Osteoblast (primary cell): ENCODE data around the gene GAPT. TPM values are rescaled to one million over a fixed set of nuclear protein-coding genes. Genes with fewer than 3 reads are reported as not detected.
"Not testable (repeated sequence)": the region's sequence is repeated elsewhere in the genome, so short reads cannot be mapped to it uniquely, and the experiment has no call there.

Experiments
- DNase-seq: peaks from one replicate; pipeline ENCODE4 v3.0.0; 2011; ENCODE audit warnings: low spot score, mixed read lengths; ENCODE audit not compliant: insufficient read length; ENCODE audit errors: missing footprints
- H2AFZ ChIP-seq: 2 replicates; pipeline ENCODE4 v1.6.0; 2011; ENCODE audit warnings: mild to moderate bottlenecking, low read length
- H3K27ac ChIP-seq: 2 replicates; pipeline ENCODE4 v1.5.1; 2011; ENCODE audit warnings: mild to moderate bottlenecking, low read depth, low read length, moderate library complexity
- H3K27me3 ChIP-seq: 2 replicates; pipeline ENCODE4 v1.6.0; 2012; ENCODE audit warnings: mild to moderate bottlenecking, control low read depth, inconsistent platforms, low read length, moderate library complexity; ENCODE audit not compliant: insufficient read depth
- H3K36me3 ChIP-seq: 2 replicates; pipeline ENCODE4 v1.5.1; 2011; ENCODE audit warnings: mild to moderate bottlenecking, low read length, control low read depth, moderate library complexity; ENCODE audit not compliant: insufficient read depth
- H3K4me1 ChIP-seq: 2 replicates; pipeline ENCODE4 v1.5.1; 2011; ENCODE audit warnings: mild to moderate bottlenecking, low read length, control low read depth, moderate library complexity; ENCODE audit not compliant: insufficient read depth
- H3K4me2 ChIP-seq: 2 replicates; pipeline ENCODE4 v1.6.0; 2011; ENCODE audit warnings: mild to moderate bottlenecking, low read length; ENCODE audit not compliant: insufficient read depth
- H3K4me3 ChIP-seq: fragments of 200-600 bp; sonication (generic); 3 replicates; pipeline ENCODE4 v1.5.1; 2012; ENCODE audit warnings: mild to moderate bottlenecking, low read length, inconsistent platforms; ENCODE audit not compliant: insufficient read depth
- H3K79me2 ChIP-seq: 2 replicates; pipeline ENCODE4 v1.6.0; 2012; ENCODE audit warnings: mild to moderate bottlenecking, low read length, control low read depth, inconsistent platforms; ENCODE audit not compliant: insufficient read depth
- H3K9me3 ChIP-seq: 2 replicates; pipeline ENCODE4 v1.5.1; 2011; ENCODE audit warnings: low read depth, low read length, control low read depth
- H4K20me1 ChIP-seq: 2 replicates; pipeline ENCODE4 v1.6.0; 2012; ENCODE audit warnings: mild to moderate bottlenecking, low read length, control low read depth; ENCODE audit not compliant: insufficient read depth
- CTCF ChIP-seq: IDR thresholded peaks from 2 replicates; pipeline ENCODE4 v1.5.1; 2011; ENCODE audit warnings: mild to moderate bottlenecking, low read depth, low read length, moderate library complexity; ENCODE audit errors: extremely low read depth
- total RNA-seq: library from RNA; depleted of rRNA; stranded (reverse); fragments of >200 nt; gene quantifications from 2 replicates; pipeline ENCODE4 v1.2.3, GENCODE V29; 2012

GAPT gene
- total RNA-seq, 1 donor = not detected

- H4K20me1 ChIP-seq = no peaks in the 10 kb centered on the region
- no peaks in the 10 kb centered on the region for H3K9me3 ChIP-seq
- H3K4me2 ChIP-seq = no peak overlapping the region
- H3K79me2 ChIP-seq = no peaks in the 10 kb centered on the region
- no peaks in the 10 kb centered on the region for H3K27me3 ChIP-seq
- no peaks in the 10 kb centered on the region for H3K4me1 ChIP-seq
- H3K4me3 ChIP-seq = no peak overlapping the region
- no peak overlapping the region for H2AFZ ChIP-seq
- no peak overlapping the region for H3K27ac ChIP-seq
- DNase-seq = no peak
- H3K36me3 ChIP-seq = no peaks in the 10 kb centered on the region
- TF ChIP-seq CTCF = no peak
These were observed 26.0 kb downstream of the GAPT start for GRCh38 chr5:58517198-58517597.

- Histone ChIP-seq H3K79me2 (no peaks in the 10 kb centered on the region), H3K36me3 (no peaks in the 10 kb centered on the region), H3K9me3 (no peaks in the 10 kb centered on the region), H3K4me2 (no peak overlapping the region), H3K27me3 (no peaks in the 10 kb centered on the region), H2AFZ (no peak overlapping the region), H3K4me3 (no peak overlapping the region), H4K20me1 (no peaks in the 10 kb centered on the region), H3K27ac (no peak overlapping the region), H3K4me1 (no peaks in the 10 kb centered on the region)
- no peak for DNase-seq
- TF ChIP-seq CTCF = no peak
These were observed 32.7 kb downstream of the GAPT start for GRCh38 chr5:58523956-58524355.

- Histone ChIP-seq H2AFZ (no peak overlapping the region), H3K4me1 (no peaks in the 10 kb centered on the region), H3K36me3 (no peaks in the 10 kb centered on the region), H3K4me3 (no peak overlapping the region), H3K27me3 (no peaks in the 10 kb centered on the region), H4K20me1 (no peaks in the 10 kb centered on the region), H3K4me2 (no peak overlapping the region), H3K9me3 (no peaks in the 10 kb centered on the region), H3K27ac (no peak overlapping the region), H3K79me2 (no peaks in the 10 kb centered on the region)
- DNase-seq = no peak
- TF ChIP-seq CTCF = no peak
These were observed 33.3 kb downstream of the GAPT start for GRCh38 chr5:58524571-58524970.

GRCh38 chr5:58530942-58531490, 39.8 kb downstream of the GAPT start:
- Histone ChIP-seq H3K4me2 (no peak overlapping the region), H3K4me1 (no peaks in the 10 kb centered on the region), H4K20me1 (no peaks in the 10 kb centered on the region), H3K79me2 (no peaks in the 10 kb centered on the region), H3K27ac (no peak overlapping the region), H3K4me3 (no peak overlapping the region), H3K9me3 (no peaks in the 10 kb centered on the region), H2AFZ (no peak overlapping the region), H3K36me3 (no peaks in the 10 kb centered on the region), H3K27me3 (no peaks in the 10 kb centered on the region)
- no peak for DNase-seq
- TF ChIP-seq CTCF = no peak

GRCh38 chr5:58541935-58542334, 50.7 kb downstream of the GAPT start:
- H3K9me3 ChIP-seq, H3K36me3 ChIP-seq, H3K27me3 ChIP-seq, H3K4me2 ChIP-seq, H4K20me1 ChIP-seq, H3K79me2 ChIP-seq, H2AFZ ChIP-seq, H3K27ac ChIP-seq, H3K4me1 ChIP-seq, H3K4me3 ChIP-seq, DNase-seq: not testable (repeated sequence)
